OCI-LY1 (cell line): ENCODE measurements around the gene GULP1.

Experiments
- CTCF ChIP-seq: fragments of 200-600 bp; sonication (generic), shearing (Covaris generic); IDR thresholded peaks from 2 replicates; pipeline ENCODE4 v1.5.1; 2017; ENCODE audit warnings: mild to moderate bottlenecking, antibody characterized with exemption, low read length, moderate library complexity, mixed read lengths
- EZH2 ChIP-seq: fragments of 200-600 bp; sonication (generic), shearing (Covaris generic); IDR thresholded peaks from 2 replicates; pipeline ENCODE4 v1.8.0; 2017; ENCODE audit warnings: borderline replicate concordance, mixed run types, mild to moderate bottlenecking, antibody characterized with exemption, low read length, moderate library complexity, mixed read lengths

DNA sequence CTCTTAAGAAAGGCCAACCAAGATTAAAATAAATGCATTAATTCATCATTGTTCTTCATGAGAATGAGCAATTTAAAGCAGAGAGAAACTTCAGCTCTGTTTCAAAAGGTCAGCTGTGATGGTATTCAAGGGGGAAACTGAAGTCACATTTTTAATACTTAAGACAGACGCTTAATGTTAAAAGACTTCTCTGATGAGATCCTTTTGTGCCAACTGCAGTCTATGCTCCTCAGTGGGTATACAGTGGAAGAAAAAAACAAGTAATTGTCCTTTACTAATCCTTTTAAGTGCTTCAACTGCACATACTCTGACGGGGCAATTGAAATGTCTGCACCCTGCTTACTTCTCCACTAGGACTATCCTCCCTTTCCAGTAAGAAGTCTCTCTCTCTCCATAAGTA lies 309.7 kb downstream of the GULP1 start:
- TF ChIP-seq CTCF: no peak
- TF ChIP-seq EZH2: no peak
